SU-DHL-6 (cell line): Measurements from ENCODE around the gene AIP.

ENCODE experiments used
- H2AFZ ChIP-seq: fragments of 200-600 bp; sonication (generic); 2 replicates; pipeline ENCODE4 v1.6.1; 2014; ENCODE audit warnings: low read depth, mild to moderate bottlenecking, moderate library complexity, mixed read lengths, antibody characterized with exemption, low read length; ENCODE audit not compliant: severe bottlenecking
- H3F3A ChIP-seq: fragments of 200-600 bp; shearing (Covaris generic); 2 replicates; pipeline ENCODE4 v1.6.0; 2016; ENCODE audit warnings: antibody characterized with exemption, mild to moderate bottlenecking; ENCODE audit not compliant: insufficient read depth
- H3K27ac ChIP-seq: fragments of 200-600 bp; sonication (generic); 2 replicates; pipeline ENCODE4 v1.5.1; 2016; ENCODE audit warnings: low read depth, mild to moderate bottlenecking, low read length, moderate library complexity, mixed read lengths
- H3K27me3 ChIP-seq: fragments of 200-600 bp; sonication (generic), shearing (Covaris generic); 2 replicates; pipeline ENCODE4 v1.6.0; 2014; ENCODE audit warnings: mild to moderate bottlenecking, low read length
- H3K36me3 ChIP-seq: fragments of 200-600 bp; sonication (generic); 2 replicates; pipeline ENCODE4 v1.6.1; 2014; ENCODE audit warnings: mild to moderate bottlenecking, low read length, mixed read lengths
- H3K4me2 ChIP-seq: fragments of 300-600, 200-600 bp; shearing (Covaris generic), sonication (generic); 2 replicates; pipeline ENCODE4 v1.6.0; 2014; ENCODE audit warnings: low read length, low read depth, mild to moderate bottlenecking; ENCODE audit not compliant: poor library complexity, severe bottlenecking
- H3K4me3 ChIP-seq: fragments of 200-600 bp; sonication (generic); 2 replicates; pipeline ENCODE4 v1.5.1; 2014; ENCODE audit warnings: antibody characterized with exemption, low read length, mild to moderate bottlenecking, mixed read lengths; ENCODE audit not compliant: insufficient read depth, poor library complexity, severe bottlenecking
- H3K79me2 ChIP-seq: fragments of 200-600 bp; sonication (generic); 2 replicates; pipeline ENCODE4 v1.6.1; 2014; ENCODE audit warnings: mild to moderate bottlenecking, low read length, moderate library complexity; ENCODE audit not compliant: insufficient read depth
- H3K9ac ChIP-seq: fragments of 200-600 bp; sonication (generic); 2 replicates; pipeline ENCODE4 v1.7.0; 2014; ENCODE audit warnings: mild to moderate bottlenecking, low read length
- H3K9me2 ChIP-seq: fragments of 200-600 bp; sonication (generic); replicated peaks from 2 replicates; pipeline ENCODE4 v1.6.1; 2014; ENCODE audit warnings: low read length; ENCODE audit not compliant: insufficient read depth
- H3K9me3 ChIP-seq: fragments of 200-600 bp; sonication (generic); 2 replicates; pipeline ENCODE4 v1.6.1; 2014; ENCODE audit warnings: low read length, mixed read lengths; ENCODE audit not compliant: insufficient read depth
- H4K20me1 ChIP-seq: fragments of 200-600 bp; sonication (generic); 2 replicates; pipeline ENCODE4 v1.6.1; 2014; ENCODE audit warnings: low read depth, mild to moderate bottlenecking, antibody characterized with exemption, low read length, moderate library complexity, mixed read lengths
- EZH2phosphoT487 ChIP-seq: fragments of 200-600 bp; sonication (generic), shearing (Covaris generic); conservative IDR thresholded peaks from 2 replicates; pipeline ENCODE4 v1.6.1; 2018; ENCODE audit warnings: mild to moderate bottlenecking, antibody characterized with exemption, low read length, moderate library complexity, mixed read lengths
- TF ChIP-seq, protein P1 (sequence below): fragments of 200-600 bp; sonication (generic); IDR thresholded peaks from one replicate; pipeline ENCODE4 v1.5.1; 2017; ENCODE audit warnings: antibody characterized with exemption, mild to moderate bottlenecking, low read length, moderate library complexity; ENCODE audit not compliant: insufficient read depth, poor library complexity, severe bottlenecking

The AIP gene

DNA sequence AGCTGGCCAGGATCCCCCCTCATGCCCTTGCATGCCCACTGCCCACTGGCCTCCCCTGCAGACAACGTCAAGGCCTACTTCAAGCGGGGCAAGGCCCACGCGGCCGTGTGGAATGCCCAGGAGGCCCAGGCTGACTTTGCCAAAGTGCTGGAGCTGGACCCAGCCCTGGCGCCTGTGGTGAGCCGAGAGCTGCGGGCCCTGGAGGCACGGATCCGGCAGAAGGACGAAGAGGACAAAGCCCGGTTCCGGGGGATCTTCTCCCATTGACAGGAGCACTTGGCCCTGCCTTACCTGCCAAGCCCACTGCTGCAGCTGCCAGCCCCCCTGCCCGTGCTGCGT lies 7.9 kb downstream of the AIP start:
- Histone ChIP-seq H3K9me3 (no peaks in the 10 kb centered on the region), H2AFZ (no peak overlapping the region), H3K4me3 (no peak overlapping the region), H3K27ac (no peak overlapping the region), H4K20me1 (no peaks in the 10 kb centered on the region), H3K9ac (no peak overlapping the region), H3F3A (no peaks in the 10 kb centered on the region), H3K9me2 (no peaks in the 10 kb centered on the region), H3K36me3 (no peaks in the 10 kb centered on the region), H3K4me2 (no peak overlapping the region), H3K79me2 (peaks cover 10% of the 10 kb centered on the region), H3K27me3 (no peaks in the 10 kb centered on the region)
- TF ChIP-seq, protein P1, sequence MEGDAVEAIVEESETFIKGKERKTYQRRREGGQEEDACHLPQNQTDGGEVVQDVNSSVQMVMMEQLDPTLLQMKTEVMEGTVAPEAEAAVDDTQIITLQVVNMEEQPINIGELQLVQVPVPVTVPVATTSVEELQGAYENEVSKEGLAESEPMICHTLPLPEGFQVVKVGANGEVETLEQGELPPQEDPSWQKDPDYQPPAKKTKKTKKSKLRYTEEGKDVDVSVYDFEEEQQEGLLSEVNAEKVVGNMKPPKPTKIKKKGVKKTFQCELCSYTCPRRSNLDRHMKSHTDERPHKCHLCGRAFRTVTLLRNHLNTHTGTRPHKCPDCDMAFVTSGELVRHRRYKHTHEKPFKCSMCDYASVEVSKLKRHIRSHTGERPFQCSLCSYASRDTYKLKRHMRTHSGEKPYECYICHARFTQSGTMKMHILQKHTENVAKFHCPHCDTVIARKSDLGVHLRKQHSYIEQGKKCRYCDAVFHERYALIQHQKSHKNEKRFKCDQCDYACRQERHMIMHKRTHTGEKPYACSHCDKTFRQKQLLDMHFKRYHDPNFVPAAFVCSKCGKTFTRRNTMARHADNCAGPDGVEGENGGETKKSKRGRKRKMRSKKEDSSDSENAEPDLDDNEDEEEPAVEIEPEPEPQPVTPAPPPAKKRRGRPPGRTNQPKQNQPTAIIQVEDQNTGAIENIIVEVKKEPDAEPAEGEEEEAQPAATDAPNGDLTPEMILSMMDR = no peak
- TF ChIP-seq EZH2phosphoT487 = no peak

DNA sequence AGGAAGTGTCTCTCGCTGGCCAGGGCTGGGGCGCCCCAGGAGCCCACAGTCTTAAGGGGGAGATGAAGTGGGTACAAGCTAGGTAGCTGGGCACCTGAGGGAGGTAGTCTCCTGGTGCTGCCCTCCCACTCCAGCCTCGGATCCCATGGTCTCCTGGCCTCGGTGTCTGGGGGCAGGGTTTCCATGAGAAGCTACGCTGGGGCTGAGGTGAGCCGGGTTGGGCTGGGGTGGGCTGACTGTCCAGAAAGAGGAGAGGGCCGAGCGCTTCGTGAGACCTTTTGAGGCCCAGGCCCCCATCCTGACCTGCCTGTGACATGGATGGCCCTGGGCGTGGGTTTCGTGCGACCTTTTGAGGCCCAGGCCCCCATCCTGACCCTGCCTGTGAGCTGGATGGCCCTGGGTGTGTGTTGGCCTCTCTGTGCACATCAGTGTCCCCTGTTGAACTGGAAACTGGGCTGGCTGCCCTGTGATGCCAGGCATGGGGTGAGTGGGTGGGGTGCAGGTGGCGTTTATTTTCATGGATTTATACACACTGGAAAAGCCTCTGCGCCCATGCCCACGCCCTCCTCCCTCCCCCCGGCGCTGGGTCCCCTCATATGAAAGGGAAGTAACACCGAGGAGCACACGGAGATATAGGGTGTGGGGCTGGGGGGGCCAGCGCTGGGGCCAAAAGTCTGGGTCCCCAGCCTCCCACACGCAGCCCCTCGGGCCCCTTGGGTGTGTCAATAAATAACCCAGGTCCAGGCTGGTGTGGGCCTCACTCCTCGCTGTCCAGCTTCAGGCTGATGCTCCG lies 8.6 kb downstream of the AIP start:
- H3K27ac ChIP-seq = no peak overlapping the region
- H3K36me3 ChIP-seq = no peaks in the 10 kb centered on the region
- no peaks in the 10 kb centered on the region for H3K9me3 ChIP-seq
- no peak overlapping the region for H2AFZ ChIP-seq
- peaks cover 5% of the 10 kb centered on the region for H3K79me2 ChIP-seq
- no peaks in the 10 kb centered on the region for H3K9me2 ChIP-seq
- no peak overlapping the region for H3K4me2 ChIP-seq
- no peaks in the 10 kb centered on the region for H3F3A ChIP-seq
- no peak overlapping the region for H3K4me3 ChIP-seq
- no peaks in the 10 kb centered on the region for H4K20me1 ChIP-seq
- TF ChIP-seq, protein P1 = no peak
- TF ChIP-seq EZH2phosphoT487 = no peak
- no peak overlapping the region for H3K9ac ChIP-seq
- H3K27me3 ChIP-seq = no peaks in the 10 kb centered on the region

DNA sequence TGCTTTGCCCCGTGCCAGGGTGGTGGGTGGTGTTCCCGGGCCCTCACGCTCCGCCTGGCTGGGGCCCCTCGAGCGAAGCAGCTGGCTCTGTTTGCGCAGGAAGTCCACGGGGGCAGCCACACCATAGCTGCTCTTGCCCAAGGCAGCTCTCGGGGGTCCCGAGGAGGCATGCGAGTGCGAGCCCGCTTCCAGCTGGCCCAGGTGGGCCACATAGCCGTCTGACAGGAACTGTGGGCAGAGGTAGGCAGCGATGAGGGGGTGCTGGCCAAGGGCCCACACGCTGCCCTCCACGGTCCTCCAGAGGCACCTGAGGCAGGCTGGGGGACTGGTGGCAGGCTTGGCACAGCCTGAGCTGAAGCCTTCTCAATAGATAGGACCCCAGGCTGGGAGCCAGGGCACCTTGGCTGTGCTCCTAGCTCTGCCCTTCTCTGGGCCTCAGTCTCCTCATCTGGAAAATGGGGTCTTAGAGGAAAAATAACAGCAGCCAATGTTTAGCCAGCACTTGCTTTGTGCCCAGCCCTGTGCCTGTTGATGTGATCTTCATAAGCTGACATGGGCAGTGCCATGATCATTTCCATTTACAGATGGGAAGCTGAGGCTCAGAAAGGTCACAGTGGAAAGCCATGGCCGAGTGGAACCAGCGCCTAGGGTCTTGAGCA lies 9.4 kb downstream of the AIP start:
- Histone ChIP-seq H3K79me2 (no peaks in the 10 kb centered on the region), H4K20me1 (no peaks in the 10 kb centered on the region)
- TF ChIP-seq, protein P1 = no peak
- TF ChIP-seq EZH2phosphoT487 = no peak

More for the DNA sequence above, 9.4 kb downstream of the AIP start:
- Histone ChIP-seq H3K27me3 (no peaks in the 10 kb centered on the region), H3K36me3 (no peaks in the 10 kb centered on the region), H3K4me2 (no peak overlapping the region), H3K9ac (no peak overlapping the region), H3K4me3 (no peak overlapping the region), H3K27ac (no peak overlapping the region), H3F3A (no peaks in the 10 kb centered on the region), H2AFZ (no peak overlapping the region), H3K9me2 (no peaks in the 10 kb centered on the region), H3K9me3 (no peaks in the 10 kb centered on the region)
